SU-DHL-6 (cell line): ENCODE results near the gene VKORC1L1.

Experiments
- H2AFZ ChIP-seq: fragments of 200-600 bp; sonication (generic); 2 replicates; pipeline ENCODE4 v1.6.1; 2014; ENCODE audit warnings: low read depth, mild to moderate bottlenecking, moderate library complexity, mixed read lengths, antibody characterized with exemption, low read length; ENCODE audit not compliant: severe bottlenecking
- H3F3A ChIP-seq: fragments of 200-600 bp; shearing (Covaris generic); 2 replicates; pipeline ENCODE4 v1.6.0; 2016; ENCODE audit warnings: antibody characterized with exemption, mild to moderate bottlenecking; ENCODE audit not compliant: insufficient read depth
- H3K27ac ChIP-seq: fragments of 200-600 bp; sonication (generic); 2 replicates; pipeline ENCODE4 v1.5.1; 2016; ENCODE audit warnings: low read depth, mild to moderate bottlenecking, low read length, moderate library complexity, mixed read lengths
- H3K27me3 ChIP-seq: fragments of 200-600 bp; sonication (generic), shearing (Covaris generic); 2 replicates; pipeline ENCODE4 v1.6.0; 2014; ENCODE audit warnings: mild to moderate bottlenecking, low read length
- H3K36me3 ChIP-seq: fragments of 200-600 bp; sonication (generic); 2 replicates; pipeline ENCODE4 v1.6.1; 2014; ENCODE audit warnings: mild to moderate bottlenecking, low read length, mixed read lengths
- H3K4me2 ChIP-seq: fragments of 300-600, 200-600 bp; shearing (Covaris generic), sonication (generic); 2 replicates; pipeline ENCODE4 v1.6.0; 2014; ENCODE audit warnings: low read length, low read depth, mild to moderate bottlenecking; ENCODE audit not compliant: poor library complexity, severe bottlenecking
- H3K4me3 ChIP-seq: fragments of 200-600 bp; sonication (generic); 2 replicates; pipeline ENCODE4 v1.5.1; 2014; ENCODE audit warnings: antibody characterized with exemption, low read length, mild to moderate bottlenecking, mixed read lengths; ENCODE audit not compliant: insufficient read depth, poor library complexity, severe bottlenecking
- H3K79me2 ChIP-seq: fragments of 200-600 bp; sonication (generic); 2 replicates; pipeline ENCODE4 v1.6.1; 2014; ENCODE audit warnings: mild to moderate bottlenecking, low read length, moderate library complexity; ENCODE audit not compliant: insufficient read depth
- H3K9ac ChIP-seq: fragments of 200-600 bp; sonication (generic); 2 replicates; pipeline ENCODE4 v1.7.0; 2014; ENCODE audit warnings: mild to moderate bottlenecking, low read length
- H3K9me2 ChIP-seq: fragments of 200-600 bp; sonication (generic); replicated peaks from 2 replicates; pipeline ENCODE4 v1.6.1; 2014; ENCODE audit warnings: low read length; ENCODE audit not compliant: insufficient read depth
- H3K9me3 ChIP-seq: fragments of 200-600 bp; sonication (generic); 2 replicates; pipeline ENCODE4 v1.6.1; 2014; ENCODE audit warnings: low read length, mixed read lengths; ENCODE audit not compliant: insufficient read depth
- H4K20me1 ChIP-seq: fragments of 200-600 bp; sonication (generic); 2 replicates; pipeline ENCODE4 v1.6.1; 2014; ENCODE audit warnings: low read depth, mild to moderate bottlenecking, antibody characterized with exemption, low read length, moderate library complexity, mixed read lengths
- EZH2phosphoT487 ChIP-seq: fragments of 200-600 bp; sonication (generic), shearing (Covaris generic); conservative IDR thresholded peaks from 2 replicates; pipeline ENCODE4 v1.6.1; 2018; ENCODE audit warnings: mild to moderate bottlenecking, antibody characterized with exemption, low read length, moderate library complexity, mixed read lengths
- TF ChIP-seq, protein P1 (sequence below): fragments of 200-600 bp; sonication (generic); IDR thresholded peaks from one replicate; pipeline ENCODE4 v1.5.1; 2017; ENCODE audit warnings: antibody characterized with exemption, mild to moderate bottlenecking, low read length, moderate library complexity; ENCODE audit not compliant: insufficient read depth, poor library complexity, severe bottlenecking

Gene VKORC1L1

GRCh38 chr7:65967361-65968155 is 94.7 kb downstream of the VKORC1L1 start:
- no peaks in the 10 kb centered on the region for H3K79me2 ChIP-seq
- H3K36me3 ChIP-seq: peaks cover 29% of the 10 kb centered on the region
- H3K4me3 ChIP-seq: no peak overlapping the region

DNA sequence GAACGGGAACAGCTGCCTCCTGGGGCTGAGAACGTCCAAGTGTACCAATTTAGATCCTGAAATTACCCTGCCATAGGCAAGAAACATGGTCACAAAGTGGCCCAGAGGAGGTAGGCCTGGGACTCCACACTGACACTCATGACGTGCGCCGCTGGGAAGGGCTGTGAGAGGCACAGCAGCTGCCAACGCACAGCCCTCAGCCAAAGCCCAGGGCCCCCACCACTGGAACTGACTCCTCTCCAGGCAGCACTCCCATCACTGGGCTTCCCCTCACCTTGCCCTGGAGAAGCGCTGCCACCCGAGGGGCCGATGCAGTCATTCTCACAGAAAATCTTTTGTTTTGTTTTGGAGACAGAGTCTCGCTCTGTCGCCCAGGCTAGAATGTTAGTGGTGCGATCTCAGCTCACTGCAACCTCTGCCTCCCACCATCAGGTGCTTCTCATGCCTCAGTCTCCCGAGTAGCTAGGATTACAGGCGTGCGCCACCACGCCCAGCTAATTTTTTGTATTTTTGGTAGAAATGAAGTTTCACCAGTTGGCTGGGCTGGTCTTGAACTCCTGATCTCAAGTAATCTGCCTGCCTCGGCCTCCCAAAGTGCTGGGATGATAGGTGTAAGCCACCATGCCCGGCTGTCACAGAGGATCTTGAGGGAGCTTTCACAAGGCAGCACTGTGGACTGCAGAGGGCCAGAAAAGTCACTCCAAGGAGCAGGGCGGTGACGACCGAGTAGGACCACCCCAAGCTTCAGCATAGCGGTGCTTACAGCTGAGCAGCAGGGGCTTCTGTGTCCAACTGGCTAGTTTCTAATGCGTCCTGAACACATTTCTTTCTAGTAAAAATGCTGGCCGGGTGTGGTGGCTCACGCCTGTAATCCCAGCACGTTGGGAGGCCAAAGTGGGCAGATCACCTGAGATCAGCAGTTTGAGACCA is 95.6 kb downstream of the VKORC1L1 start:
- no peak overlapping the region for H3K4me3 ChIP-seq
- H3K27me3 ChIP-seq: no peaks in the 10 kb centered on the region
- no peak overlapping the region for H3K27ac ChIP-seq
- no peaks in the 10 kb centered on the region for H3K79me2 ChIP-seq
- H2AFZ ChIP-seq: no peak overlapping the region
- H3K9me3 ChIP-seq: no peaks in the 10 kb centered on the region
- TF ChIP-seq, protein P1, sequence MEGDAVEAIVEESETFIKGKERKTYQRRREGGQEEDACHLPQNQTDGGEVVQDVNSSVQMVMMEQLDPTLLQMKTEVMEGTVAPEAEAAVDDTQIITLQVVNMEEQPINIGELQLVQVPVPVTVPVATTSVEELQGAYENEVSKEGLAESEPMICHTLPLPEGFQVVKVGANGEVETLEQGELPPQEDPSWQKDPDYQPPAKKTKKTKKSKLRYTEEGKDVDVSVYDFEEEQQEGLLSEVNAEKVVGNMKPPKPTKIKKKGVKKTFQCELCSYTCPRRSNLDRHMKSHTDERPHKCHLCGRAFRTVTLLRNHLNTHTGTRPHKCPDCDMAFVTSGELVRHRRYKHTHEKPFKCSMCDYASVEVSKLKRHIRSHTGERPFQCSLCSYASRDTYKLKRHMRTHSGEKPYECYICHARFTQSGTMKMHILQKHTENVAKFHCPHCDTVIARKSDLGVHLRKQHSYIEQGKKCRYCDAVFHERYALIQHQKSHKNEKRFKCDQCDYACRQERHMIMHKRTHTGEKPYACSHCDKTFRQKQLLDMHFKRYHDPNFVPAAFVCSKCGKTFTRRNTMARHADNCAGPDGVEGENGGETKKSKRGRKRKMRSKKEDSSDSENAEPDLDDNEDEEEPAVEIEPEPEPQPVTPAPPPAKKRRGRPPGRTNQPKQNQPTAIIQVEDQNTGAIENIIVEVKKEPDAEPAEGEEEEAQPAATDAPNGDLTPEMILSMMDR: no peak
- TF ChIP-seq EZH2phosphoT487: no peak
- H3K9me2 ChIP-seq: no peaks in the 10 kb centered on the region
- H3F3A ChIP-seq: no peaks in the 10 kb centered on the region
- H3K4me2 ChIP-seq: no peak overlapping the region
- peaks cover 24% of the 10 kb centered on the region for H3K36me3 ChIP-seq
- no peak overlapping the region for H3K9ac ChIP-seq
- no peaks in the 10 kb centered on the region for H4K20me1 ChIP-seq

More at GRCh38 chr7:65967361-65968155, 94.7 kb downstream of the VKORC1L1 start:
- Histone ChIP-seq H3K9me3 (no peaks in the 10 kb centered on the region), H3K9ac (no peak overlapping the region), H3K27me3 (no peaks in the 10 kb centered on the region), H3F3A (no peaks in the 10 kb centered on the region; the same call in 1 of the 2 replicates), H2AFZ (no peak overlapping the region), H3K27ac (no peak overlapping the region), H3K4me2 (no peak overlapping the region), H4K20me1 (no peaks in the 10 kb centered on the region), H3K9me2 (no peaks in the 10 kb centered on the region)
- no peak for TF ChIP-seq EZH2phosphoT487
- TF ChIP-seq, protein P1: no peak

- Histone ChIP-seq H3K27ac (no peak overlapping the region), H3K4me3 (no peak overlapping the region), H3K36me3 (peaks cover 6% of the 10 kb centered on the region; the same call in 1 of the 2 replicates)
These were observed 98.1 kb downstream of the VKORC1L1 start for GRCh38 chr7:65971021-65971420.

More at GRCh38 chr7:65971021-65971420, 98.1 kb downstream of the VKORC1L1 start:
- H3K9ac ChIP-seq: no peak overlapping the region
- no peaks in the 10 kb centered on the region for H3K9me2 ChIP-seq
- no peaks in the 10 kb centered on the region for H4K20me1 ChIP-seq
- no peaks in the 10 kb centered on the region for H3K27me3 ChIP-seq
- no peak for TF ChIP-seq EZH2phosphoT487
- TF ChIP-seq, protein P1: no peak
- no peak overlapping the region for H3K4me2 ChIP-seq
- no peak overlapping the region for H2AFZ ChIP-seq
- H3F3A ChIP-seq: no peaks in the 10 kb centered on the region
- no peaks in the 10 kb centered on the region for H3K9me3 ChIP-seq
- no peaks in the 10 kb centered on the region for H3K79me2 ChIP-seq
